ENCODE results near the gene MDH2.

The MDH2 gene

DNA sequence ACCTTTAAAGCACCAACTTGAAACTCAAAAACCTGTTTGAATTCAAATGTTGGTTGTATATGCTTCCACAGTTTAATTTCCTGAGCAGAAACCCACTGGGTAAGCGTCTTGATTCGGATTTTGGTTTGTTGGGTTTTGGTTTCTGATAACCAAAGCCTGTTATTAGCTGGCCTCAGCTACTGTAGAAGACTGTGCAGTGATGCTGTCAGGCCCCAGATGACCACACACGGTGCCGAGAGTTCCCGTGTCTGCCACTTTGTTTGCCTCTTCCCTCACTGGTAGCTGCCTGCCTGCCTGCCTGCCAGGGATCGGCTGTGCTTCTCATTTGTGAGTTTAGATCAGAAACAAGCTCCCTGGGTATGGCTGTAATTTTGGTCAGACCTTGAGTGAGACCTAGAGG is 5.6 kb downstream of the MDH2 start:
- TF ChIP-seq, protein P1, sequence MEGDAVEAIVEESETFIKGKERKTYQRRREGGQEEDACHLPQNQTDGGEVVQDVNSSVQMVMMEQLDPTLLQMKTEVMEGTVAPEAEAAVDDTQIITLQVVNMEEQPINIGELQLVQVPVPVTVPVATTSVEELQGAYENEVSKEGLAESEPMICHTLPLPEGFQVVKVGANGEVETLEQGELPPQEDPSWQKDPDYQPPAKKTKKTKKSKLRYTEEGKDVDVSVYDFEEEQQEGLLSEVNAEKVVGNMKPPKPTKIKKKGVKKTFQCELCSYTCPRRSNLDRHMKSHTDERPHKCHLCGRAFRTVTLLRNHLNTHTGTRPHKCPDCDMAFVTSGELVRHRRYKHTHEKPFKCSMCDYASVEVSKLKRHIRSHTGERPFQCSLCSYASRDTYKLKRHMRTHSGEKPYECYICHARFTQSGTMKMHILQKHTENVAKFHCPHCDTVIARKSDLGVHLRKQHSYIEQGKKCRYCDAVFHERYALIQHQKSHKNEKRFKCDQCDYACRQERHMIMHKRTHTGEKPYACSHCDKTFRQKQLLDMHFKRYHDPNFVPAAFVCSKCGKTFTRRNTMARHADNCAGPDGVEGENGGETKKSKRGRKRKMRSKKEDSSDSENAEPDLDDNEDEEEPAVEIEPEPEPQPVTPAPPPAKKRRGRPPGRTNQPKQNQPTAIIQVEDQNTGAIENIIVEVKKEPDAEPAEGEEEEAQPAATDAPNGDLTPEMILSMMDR (IDR thresholded peaks at IDR 0.05): no peak

DNA sequence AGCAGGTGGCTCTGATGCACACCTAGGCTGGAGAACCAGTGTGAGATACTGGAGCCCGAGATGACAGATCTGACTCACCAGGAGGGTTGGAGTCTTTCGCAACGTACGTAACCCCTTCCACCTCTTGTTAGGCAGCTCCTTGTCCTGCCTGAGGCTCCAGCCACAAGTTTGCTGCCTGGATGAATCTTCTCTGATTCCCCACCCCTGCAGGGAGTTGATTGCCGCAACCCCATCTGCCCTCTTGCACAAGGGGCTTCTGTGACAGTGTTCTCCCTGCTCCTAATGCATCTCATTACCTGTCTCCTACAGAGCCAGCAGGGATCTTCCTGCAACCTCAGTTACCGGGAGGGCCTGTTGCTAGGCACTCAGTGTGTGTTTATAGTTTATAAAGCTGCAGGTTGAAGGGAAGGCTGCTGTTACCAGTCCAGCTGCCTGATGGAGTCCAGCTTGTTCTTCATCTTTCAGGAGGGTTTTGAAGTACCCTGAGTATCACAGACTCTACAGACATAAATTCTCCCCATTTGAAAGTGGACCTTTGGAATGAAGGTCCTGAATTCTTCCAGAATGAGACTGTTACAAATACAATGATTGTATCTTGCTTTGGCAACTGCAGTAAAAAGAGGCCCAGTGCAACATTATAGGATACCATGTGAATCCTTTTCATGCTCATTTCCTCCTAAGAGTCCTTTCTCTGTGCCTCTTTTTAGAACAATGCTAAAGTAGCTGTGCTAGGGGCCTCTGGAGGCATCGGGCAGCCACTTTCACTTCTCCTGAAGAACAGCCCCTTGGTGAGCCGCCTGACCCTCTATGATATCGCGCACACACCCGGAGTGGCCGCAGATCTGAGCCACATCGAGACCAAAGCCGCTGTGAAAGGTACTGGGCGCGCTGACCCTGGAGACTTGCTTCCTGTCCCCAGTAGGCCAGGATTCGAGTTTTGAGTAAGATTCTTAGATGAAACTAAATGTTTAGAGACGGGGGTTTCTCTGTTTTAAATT is 6.5 kb downstream of the MDH2 start:
- TF ChIP-seq, protein P1 (IDR thresholded peaks at IDR 0.05): no peak

DNA sequence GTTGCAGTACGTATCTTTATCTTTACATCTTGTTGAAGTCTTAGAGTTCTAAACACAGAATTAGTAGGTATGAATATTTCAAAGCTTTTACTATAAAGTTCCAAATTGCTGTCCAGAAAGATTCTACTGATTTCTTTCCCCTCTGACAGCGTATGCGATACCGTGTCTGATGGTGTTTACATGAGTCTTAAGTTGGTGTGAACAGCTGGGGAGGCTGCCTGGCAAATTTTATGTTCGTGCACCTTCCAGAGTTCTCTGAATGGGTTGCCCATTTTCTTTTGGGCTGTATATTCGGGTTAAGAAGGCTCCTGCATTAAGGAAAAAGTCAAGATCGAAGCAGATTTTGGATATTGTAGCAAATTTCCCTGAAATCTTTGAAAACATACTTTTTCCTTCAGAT is 8.3 kb downstream of the MDH2 start:
- TF ChIP-seq, protein P1 (IDR thresholded peaks at IDR 0.05): no peak

DNA sequence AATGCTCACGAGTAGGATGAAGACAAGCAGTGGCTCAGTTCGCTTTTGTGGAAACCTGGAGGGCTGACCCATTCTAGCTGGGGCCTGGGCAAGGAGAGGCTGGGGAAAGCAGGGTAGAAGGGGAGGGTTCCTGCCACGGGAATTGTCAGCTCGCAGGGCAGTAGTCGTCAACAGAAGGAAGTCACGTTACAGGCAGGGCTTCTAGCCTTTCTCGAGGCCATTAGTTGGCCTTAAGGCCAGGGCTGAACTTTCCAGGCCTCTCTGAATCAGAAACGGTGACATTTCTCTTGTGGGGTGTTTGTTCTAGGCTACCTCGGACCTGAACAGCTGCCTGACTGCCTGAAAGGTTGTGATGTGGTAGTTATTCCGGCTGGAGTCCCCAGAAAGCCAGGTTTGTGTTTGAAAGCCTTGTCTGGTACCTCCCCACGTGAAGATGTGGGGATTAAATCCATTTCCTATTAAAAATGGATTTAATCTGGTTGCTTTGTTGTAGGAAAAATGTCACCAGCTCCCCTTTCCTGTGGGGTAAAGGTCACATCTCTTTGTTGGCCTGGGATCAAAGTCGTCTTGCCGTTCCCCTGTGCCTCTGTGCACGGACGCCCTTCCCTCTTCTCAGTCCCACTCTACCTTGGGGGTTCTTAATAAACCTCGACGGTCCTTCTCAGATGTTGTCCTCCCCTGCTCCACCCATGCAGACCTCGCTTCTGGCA is 9.4 kb downstream of the MDH2 start:
- TF ChIP-seq, protein P1 (IDR thresholded peaks at IDR 0.05): no peak

DNA sequence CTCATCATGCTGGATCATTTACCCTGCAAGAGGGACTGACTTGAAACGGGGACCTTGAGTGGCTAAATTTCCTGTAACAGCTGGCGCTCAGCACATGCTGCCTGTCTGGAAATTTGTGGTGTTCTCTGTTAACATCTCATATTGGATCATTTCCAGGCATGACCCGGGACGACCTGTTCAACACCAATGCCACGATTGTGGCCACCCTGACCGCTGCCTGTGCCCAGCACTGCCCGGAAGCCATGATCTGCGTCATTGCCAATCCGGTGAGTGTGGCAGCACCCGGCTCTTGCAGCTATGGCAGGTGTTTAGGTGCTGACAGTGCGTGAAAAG is 9.9 kb downstream of the MDH2 start:
- TF ChIP-seq, protein P1 (IDR thresholded peaks at IDR 0.05): no peak

DNA sequence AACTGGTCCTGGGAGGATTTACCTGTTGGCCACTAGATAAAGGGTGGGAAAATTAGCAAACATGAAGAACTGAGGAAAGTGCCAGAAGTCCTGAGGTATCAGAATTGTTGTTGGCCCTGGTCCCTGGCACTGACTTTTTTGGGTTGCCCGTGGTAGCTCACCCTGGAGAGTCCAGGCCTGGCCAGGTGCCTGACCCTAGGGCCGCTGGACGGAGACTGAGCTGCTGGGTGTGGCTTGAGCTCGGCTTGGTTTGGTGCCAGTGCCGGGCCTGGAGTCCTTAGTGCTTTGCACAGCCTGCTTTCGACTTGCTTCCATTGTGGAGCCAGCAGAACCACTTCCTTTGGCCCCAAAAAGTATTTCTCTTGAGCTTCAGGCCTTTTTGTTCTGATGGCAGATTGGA is 12.9 kb downstream of the MDH2 start:
- TF ChIP-seq, protein P1 (IDR thresholded peaks at IDR 0.05): no peak

DNA sequence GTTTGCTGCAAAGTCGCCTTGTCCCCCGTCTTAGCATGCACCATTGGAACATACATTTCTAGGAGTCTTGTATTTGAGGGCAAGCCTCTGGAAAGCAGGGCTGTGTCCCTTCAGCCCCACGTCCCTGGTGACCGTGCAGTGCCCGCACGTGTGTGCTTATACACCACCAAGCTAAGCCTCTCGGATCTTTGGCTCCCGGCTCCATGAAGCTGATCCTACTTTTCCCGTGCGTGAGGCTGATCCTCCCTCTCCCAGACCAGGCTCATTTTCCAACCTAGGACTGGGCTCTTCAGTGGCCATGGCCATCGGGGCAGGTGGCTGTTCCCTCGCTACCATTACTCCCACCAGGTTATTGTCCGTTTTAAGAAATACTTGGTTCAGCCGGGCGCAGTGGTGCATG is 14.3 kb downstream of the MDH2 start:
- TF ChIP-seq, protein P1 (IDR thresholded peaks at IDR 0.05): no peak

Data from LNCAP (cell line).